GM18951 (cell line): ENCODE measurements around the gene EMB.
"Not testable (repeated sequence)": the region's sequence is repeated elsewhere in the genome, so short reads cannot be mapped to it uniquely, and the experiment has no call there.

ENCODE experiments used
- POLR2A ChIP-seq: IDR thresholded peaks from 4 replicates; pipeline ENCODE4 v1.6.1; 2011; ENCODE audit warnings: mild to moderate bottlenecking; ENCODE audit not compliant: insufficient read length, insufficient read depth; ENCODE audit errors: extremely low read depth
- in situ Hi-C: fragments of 300-500 bp; cut with MboI; formaldehyde crosslinking; loops from one replicate; pipeline ENCODE4 v1.12.0; 2022; ENCODE audit warnings: low sequenced_read_pairs, mixed read lengths, inconsistent platforms; ENCODE audit not compliant: unreplicated experiment

EMB gene

DNA sequence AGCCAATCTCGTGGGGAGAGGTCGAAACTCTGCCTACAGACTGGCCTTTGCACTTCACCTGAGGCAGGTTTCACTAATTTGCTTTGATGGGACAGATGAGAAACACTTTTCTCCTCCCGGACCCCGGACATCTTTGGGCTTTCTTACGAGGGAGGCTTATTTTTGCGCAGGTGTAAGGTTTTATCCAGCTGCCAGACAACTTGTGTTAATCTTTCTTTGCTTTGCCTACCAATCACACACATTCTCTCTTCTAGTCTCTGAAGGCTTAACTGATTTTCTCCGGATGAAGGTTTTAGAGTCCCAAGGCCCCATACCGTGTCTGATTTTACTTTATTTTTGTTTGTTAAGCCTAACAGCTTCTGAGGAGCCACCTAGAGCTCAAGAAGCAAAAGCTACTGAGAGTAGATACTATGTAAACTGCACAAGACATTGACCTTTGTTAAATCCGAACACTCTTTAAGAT is 436 bp upstream of the EMB start:
- TF ChIP-seq POLR2A, result no peak
- in situ Hi-C loops, result no loop called here

DNA sequence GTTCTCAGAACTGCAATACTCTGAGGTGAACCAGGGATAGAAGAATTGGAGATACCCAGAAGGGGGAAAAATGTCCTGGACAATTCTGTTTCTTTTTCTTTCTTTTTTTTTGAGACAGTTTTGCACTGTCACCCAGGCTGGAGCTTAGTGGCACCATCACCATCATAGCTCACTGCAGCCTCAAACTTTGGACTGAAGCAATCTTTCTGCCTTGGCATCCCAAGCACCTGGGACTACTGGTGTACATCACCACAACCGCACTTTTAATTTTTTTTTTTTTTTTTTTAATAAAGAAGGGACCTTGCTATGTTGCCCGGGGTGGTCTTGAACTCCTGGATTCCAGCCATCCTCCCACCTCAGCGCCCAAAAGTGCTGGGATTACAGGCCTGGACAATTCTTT is 1.9 kb downstream of the EMB start:
- in situ Hi-C loops, result no loop called here
- TF ChIP-seq POLR2A, result no peak

- in situ Hi-C loops, result not testable (repeated sequence)
These were observed 3.0 kb downstream of the EMB start for GRCh38 chr5:50438060-50438459.

GRCh38 chr5:50435168-50435567 is 5.9 kb downstream of the EMB start:
- TF ChIP-seq POLR2A, result no peak
- in situ Hi-C loops, result no loop called here

- in situ Hi-C loops, result not testable (repeated sequence)
These were observed 9.8 kb downstream of the EMB start for GRCh38 chr5:50431133-50431904.

DNA sequence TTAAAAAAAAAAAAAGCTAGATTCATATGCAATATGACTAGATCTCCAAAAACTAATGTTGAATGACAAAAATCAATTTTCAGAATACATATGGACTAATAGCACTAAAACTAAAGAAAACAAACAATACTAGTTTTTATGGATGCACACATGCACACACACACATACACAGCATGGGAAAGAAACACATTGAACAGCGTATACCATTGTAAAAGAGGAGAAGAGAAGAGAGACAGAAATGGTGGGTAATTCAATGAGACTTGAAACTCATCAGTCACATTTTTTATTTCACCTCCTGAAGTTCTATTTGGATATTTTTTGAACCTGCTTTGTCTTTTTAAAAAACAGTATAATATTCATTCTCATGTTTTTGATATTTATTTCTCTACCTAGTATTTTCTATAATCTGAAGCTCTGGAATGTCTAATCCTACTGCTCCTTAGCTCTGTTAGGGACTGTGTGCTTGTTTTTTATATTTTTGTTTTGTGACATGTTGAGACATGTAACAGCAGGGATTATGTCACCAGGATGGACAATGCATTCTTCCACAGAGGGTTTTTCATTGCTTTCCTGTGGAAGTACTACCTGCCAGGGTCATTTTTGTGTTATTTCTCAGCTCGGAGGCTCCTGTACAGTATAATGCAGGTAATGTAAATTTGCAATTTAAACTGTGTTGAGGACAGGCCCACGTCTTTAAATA is 17.8 kb downstream of the EMB start:
- in situ Hi-C loops, result not testable (repeated sequence)

GRCh38 chr5:50421184-50421950 is 19.7 kb downstream of the EMB start:
- in situ Hi-C loops, result not testable (repeated sequence)

- in situ Hi-C loops, result no loop called here
- TF ChIP-seq POLR2A, result no peak
These were observed 20.6 kb downstream of the EMB start for GRCh38 chr5:50420343-50420935.

DNA sequence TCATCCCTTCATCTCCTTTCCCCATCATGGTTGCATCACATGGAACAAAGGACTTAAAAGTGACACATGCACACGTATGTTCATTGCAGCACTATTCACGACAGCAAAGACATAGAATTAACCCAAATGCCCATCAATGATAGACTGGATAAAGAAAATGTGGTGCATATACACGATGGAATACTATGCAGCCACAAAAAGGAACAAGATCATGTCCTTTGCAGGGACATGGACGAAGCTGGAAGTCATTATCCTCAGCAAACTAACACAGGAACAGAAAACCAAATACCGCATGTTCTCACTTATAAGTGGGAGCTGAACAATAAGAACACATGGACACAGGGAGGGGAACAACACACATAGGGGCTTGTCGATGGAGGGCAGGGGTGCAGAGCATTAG is 21.4 kb downstream of the EMB start:
- in situ Hi-C loops, result not testable (repeated sequence)

DNA sequence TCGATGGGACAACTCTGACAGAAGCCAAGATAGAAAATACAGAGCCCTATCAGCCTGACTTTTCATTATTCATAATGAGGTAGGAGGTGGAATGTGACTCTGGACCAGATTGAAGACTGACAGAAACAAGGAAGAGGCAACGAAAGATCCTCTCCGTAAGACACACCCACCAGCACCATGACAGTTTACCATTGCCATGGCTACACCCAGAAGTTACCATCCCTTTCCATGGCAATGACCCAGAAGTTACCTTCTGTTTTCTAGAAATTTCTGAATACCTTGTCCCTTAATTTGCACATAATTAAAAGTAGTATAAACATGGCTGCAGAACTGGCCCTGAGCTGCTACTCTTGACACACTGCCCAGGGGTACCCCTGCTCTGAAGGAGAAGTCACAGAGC is 24.5 kb downstream of the EMB start:
- in situ Hi-C loops, result not testable (repeated sequence)

GRCh38 chr5:50415912-50416311 is 25.2 kb downstream of the EMB start:
- in situ Hi-C loops, result no loop called here
- no peak for TF ChIP-seq POLR2A

DNA sequence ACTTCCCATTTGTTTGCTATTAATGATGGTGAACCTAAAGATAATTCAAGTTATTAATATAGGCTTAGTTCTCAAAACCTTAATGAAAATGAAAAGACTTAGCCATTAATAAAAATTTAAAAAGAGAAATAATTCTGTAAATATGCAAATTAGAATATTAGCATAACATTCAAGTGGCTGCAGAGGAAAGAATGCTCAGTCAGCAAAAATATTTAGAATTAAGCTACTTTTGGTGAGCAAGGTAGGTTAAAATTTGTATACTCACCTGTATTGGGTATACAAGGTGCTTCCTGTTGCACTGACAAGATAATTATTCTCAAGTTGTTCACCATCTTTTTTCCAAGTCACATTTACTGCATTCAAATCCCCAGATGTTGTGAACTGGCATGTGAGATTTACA is 30.2 kb downstream of the EMB start:
- in situ Hi-C loops, result not testable (repeated sequence)

DNA sequence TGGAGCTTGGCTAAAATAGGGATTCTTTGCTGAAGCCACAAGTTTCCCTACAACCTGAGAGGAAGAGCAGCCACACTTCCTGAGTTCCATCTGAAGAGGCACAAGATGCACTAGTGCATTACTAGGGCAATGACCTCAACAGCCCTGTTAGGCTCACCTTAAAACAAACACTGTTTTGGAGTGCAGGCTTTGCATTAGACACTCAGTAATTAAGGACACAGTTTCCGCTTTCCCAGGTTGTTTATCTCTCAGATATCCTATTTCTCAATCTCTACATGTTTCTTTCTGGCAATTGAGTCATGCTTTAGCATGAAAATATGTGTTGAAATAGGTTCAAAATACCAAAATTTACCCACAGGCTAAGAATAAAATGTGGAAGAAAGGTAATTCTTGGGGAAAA is 34.2 kb downstream of the EMB start:
- in situ Hi-C loops, result no loop called here

GRCh38 chr5:50401336-50401735 is 39.8 kb downstream of the EMB start:
- no peak for TF ChIP-seq POLR2A
- in situ Hi-C loops, result no loop called here

More for the DNA sequence above, 34.2 kb downstream of the EMB start:
- no peak for TF ChIP-seq POLR2A

DNA sequence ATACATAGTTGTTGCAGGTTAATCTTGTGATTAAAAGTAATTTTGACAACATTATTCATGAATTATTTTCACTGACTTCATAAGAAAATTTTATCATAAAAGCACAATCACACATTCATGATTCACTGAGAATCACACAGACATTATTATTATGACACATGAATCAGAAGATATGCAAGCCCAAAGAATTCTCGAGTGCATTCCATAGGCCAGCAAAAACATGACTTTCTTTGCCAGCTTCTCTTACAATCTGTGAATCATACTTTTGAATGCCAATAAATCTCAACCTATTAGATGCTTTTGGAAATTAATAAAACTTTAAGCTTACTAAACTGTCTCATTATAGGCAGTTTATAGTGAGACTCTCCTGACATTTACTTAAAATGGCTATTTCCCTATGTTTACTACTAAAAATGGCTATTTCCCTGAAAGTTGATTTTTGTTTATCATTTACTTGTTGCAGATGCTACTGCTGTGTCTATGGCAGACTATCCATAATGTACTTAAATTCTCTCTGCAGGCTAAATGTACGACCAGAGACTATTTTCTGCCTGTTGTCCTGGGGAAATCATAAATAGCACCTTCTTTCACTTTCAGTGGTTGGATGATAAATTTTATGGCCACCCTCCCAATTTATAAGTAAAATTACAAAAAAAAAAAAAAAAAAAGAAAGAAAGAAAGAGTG is 47.0 kb downstream of the EMB start:
- in situ Hi-C loops, result not testable (repeated sequence)

- in situ Hi-C loops, result not testable (repeated sequence)
These were observed 48.8 kb downstream of the EMB start for GRCh38 chr5:50392289-50392688.

GRCh38 chr5:50384381-50384780 is 56.7 kb downstream of the EMB start:
- in situ Hi-C loops, result not testable (repeated sequence)

GRCh38 chr5:50376696-50377095 is 64.4 kb downstream of the EMB start:
- in situ Hi-C loops, result not testable (repeated sequence)
